ENCODE measurements around the gene GPR15LG. TPM values are rescaled to one million over a fixed set of nuclear protein-coding genes. Genes with fewer than 3 reads are reported as not detected.

GPR15LG gene
- polyA plus RNA-seq, 1 donor, result not detected

DNA sequence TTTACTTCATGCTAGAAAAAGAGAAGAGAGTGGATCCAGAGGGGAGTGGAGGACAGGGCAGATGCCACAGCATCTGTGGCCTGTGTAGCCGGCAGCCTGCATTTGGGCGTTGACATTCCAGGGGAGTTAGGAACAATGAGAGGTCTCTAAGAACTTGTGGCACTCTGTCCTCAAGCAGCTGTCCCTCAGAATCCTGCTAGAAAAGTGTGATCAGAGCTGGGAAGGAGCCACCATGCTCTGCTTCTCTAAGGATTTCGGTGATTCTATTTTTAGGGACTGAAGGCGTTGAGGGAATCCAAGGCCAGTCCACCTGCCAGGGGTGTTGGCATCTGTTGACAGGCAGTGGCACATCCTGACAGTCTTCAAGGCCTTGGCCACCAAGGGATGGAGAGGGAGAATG, 44.1 kb downstream of the GPR15LG start:
- no peak for DNase-seq

DNA sequence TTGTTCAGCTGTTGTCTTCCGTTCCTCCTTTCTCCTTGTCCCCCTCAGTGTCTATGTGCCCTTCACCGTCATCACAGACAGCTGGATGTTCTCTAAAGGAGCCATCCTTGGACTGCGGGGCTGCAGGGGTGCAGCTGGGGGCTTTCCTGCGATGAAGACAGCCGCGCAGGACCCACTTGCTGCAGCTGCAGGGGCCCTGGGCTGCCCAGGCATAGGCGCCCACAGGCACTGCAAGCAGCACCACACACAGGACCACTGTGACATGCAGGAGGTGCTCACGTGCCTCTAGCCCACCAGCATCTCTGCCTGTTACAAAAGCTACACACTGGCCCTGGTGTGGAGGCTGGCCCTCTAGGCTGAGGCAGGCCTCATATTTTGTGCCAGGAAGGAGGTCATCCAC, 48.3 kb downstream of the GPR15LG start:
- no peak for DNase-seq

DNA sequence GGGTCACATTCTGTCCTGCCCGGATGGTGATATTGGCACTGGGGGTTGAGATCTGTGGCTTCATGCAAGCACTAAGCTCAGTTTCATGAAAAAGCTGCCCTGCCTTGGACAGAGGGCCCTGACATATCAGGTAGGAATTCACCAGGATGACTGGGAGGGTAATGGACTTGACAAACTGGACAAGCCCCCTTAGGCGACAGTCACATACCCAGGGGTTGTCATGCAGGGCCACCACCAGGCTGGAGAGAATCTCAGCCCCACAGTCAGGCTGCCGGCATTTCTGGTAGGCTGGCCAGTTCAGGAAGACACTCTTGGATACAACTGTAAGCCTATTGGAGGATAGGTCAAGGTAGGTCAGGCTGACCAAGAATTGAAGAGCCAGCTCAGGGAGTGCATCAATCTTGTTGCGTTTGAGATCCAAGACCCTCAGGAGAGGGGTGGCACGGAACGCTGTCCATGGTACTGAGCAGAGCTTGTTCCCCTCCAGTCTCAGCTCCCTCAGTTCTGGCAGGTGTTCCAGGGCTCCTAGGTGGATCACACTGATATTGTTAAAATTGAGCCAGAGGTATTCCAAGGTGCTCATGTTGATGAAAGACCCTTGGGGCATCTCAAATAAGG, 50.9 kb downstream of the GPR15LG start:
- no peak for DNase-seq

DNA sequence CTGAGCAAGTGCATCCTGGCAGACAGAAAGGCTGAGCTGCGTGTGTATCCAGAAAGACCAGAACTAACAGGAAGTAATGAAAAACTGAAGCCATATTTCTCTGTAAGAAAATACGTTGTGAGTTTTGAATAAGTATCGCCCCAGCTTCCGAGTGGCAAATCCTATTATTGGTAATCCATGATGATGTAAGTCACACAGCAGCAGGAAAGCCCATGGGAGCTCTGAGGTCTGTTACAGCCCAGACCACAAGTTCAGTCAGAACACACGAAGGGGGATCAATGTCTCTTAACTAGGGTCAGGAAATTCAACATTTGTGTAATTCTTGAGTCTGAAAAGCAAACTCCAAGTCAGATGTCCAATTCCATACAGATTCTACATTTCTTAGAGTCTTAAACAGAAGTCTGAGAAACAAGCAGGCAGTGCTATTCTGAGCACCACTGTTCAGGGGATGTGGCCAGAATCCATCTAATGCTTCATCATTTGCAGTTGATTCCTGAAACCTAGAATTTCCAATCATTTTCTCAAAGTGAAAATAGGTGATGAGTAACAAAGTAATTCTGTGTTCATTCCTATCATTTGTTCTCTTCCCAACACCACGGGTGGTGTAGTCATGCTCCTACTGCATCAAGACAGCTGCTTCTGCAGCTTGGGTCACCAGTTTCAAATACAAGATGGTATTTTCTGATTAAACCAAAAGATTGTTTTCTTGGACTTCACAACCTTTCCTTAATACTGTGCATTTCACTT, 52.0 kb downstream of the GPR15LG start, which contains the start of gene LRIT2:
Gene LRIT2 (minus strand): TSS at position 118 of the 747 bp plus-strand sequence. CDS start 24 bp downstream, at position 94.
- DNase-seq, result no peak

DNA sequence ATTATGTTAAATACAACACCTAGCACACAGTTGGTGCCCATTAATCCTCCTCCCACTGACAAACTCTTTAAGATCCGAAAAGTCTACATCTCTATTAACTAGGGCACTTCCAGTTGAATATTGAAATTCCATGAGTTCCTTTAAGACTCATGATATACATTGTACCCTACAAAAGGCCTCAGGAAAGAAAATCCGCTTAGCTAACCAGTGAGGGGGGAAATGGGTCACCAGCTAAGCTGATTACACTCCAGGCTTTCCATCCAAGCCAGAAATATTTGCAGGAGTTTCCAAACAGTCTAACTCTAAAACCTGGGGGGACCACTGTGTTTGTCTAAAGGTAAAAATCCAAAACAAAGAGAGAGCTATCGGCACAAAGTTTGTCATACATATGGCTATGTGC, 53.0 kb downstream of the GPR15LG start:
- DNase-seq, result no peak

DNA sequence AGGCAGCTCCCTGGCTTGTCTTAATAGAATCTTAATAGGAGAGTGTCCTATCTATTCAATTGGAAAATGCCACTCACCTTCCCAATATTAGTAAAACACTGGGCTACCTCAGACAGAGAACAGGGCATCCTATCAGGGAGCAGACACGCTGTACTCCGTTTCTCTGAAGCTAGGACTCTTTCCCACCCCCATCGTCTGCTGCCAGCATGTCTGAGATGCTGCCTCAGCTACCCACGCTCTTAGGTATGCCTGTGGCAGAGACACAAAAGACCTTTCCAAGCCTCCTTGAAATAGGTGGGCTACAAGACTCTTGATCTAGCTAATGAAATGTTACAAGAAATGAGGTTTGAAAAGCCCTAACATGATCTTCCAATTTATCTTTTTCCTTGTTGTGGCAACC, 54.2 kb downstream of the GPR15LG start:
- no peak for DNase-seq

DNA sequence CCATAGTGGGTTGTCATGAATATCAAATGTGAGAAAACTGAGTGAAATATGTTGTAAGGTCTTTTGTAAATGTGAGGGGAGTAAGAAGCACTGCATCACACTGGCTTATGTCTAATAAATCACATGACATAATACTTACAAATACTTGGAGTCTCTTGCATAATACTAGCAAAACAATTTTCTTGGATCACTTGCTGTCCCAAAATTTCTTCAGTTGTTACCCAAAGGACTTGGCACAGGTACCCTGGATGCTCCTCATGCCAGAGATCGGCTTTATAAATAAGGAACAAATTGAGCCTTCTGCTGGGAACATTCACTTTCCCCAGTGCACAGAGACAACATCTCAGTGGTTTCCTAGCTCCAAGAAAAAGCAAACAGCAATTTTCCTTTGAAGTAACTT, 56.8 kb downstream of the GPR15LG start:
- DNase-seq, result no peak

DNA sequence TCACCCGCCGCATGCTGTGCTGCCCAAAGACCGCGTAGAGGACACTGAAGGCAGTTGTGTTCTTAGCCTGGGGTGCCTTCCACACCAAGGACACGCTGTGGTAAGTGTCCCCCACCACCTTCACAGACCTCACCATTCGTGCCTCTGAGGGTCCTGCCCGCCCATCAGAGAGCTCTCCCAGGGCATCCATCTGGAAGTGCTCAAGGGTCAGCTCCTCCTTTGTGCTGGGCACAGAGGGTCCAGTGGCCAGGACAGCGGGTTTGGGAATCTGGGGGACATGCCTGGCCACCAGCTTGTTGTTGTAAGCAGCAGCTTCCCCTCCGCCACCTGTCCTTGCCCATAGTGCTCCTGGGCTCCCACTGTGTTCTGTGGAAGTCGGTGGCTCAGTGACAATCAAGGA, 58.8 kb downstream of the GPR15LG start:
- DNase-seq, result no peak

DNA sequence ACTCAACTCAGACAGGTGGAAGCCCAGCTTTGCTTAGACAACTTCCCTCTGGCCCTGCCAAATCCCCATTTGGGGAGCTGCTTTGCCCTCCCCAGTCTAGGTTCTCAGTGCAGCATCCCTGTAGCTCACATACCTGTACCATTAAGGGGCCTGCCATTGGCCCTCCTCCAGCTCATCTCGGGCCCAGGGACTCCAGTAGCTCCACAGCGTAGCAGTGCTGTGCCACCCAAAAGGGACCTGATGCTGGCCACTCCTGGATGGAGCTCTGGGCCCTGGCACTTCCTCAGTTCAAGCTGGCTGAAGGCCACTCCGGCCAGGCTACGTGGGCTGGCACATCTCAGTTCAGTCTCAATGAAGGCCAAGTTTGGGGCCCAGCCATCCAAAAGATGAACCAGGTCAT, 60.3 kb downstream of the GPR15LG start:
- no peak for DNase-seq

DNA sequence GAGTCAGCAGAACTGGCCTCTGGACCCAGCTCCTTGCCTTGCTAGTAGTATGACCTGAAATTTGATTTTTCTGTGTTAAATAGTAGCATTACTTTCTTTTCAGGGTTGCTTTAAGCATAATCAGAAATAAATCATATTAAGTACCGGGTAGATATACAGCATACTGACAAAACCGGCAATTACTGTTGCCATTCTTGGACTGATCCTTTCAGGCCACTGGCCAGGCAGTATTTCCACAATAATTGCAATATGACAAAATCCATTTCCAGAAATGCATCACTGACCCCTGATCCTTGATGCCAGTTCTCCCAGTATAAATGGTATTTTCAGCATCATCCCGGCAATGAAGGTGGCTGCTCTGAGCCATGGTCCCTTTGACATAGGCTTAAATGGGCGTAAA, 60.9 kb downstream of the GPR15LG start:
- DNase-seq, result no peak

Other genes starting within 250 kb of the GPR15LG start
- 103 TPM for gene GHITM, start 34.3 kb upstream of the GPR15LG start, polyA plus RNA-seq (ENCODE audit: insufficient read length)
- 1.0 TPM for gene CDHR1, start 20.7 kb downstream of the GPR15LG start, polyA plus RNA-seq (ENCODE audit: insufficient read length)
- not detected for gene LRIT2, start 51.7 kb downstream of the GPR15LG start, polyA plus RNA-seq (ENCODE audit: insufficient read length)
- gene LRIT1, start 67.7 kb downstream of the GPR15LG start, polyA plus RNA-seq (ENCODE audit: insufficient read length), result not detected
- gene RGR, start 71.3 kb downstream of the GPR15LG start, polyA plus RNA-seq (ENCODE audit: insufficient read length), result 18.9 TPM
- gene CCSER2, start 154.8 kb downstream of the GPR15LG start, polyA plus RNA-seq (ENCODE audit: insufficient read length), result 54.6 TPM

All from hindlimb muscle (tissue), 1 donor.